Fibroblast of pulmonary artery (primary cell): Measurements from ENCODE around the gene PGC.

Experiments used
- DNase-seq: peaks from one replicate; pipeline ENCODE4 v3.0.0-alpha.2; 2010; ENCODE audit warnings: low read depth
- H3K4me3 ChIP-seq: replicated peaks from 2 replicates; pipeline ENCODE4 v1.5.1; 2011; ENCODE audit warnings: low read depth, mild to moderate bottlenecking, control low read depth, low read length, moderate library complexity
- TF ChIP-seq, protein P1 (sequence below): IDR thresholded peaks from 2 replicates; pipeline ENCODE4 v1.5.1; 2011; ENCODE audit warnings: mild to moderate bottlenecking, control low read depth, low read length, inconsistent platforms; ENCODE audit errors: missing control alignments

Gene PGC

DNA sequence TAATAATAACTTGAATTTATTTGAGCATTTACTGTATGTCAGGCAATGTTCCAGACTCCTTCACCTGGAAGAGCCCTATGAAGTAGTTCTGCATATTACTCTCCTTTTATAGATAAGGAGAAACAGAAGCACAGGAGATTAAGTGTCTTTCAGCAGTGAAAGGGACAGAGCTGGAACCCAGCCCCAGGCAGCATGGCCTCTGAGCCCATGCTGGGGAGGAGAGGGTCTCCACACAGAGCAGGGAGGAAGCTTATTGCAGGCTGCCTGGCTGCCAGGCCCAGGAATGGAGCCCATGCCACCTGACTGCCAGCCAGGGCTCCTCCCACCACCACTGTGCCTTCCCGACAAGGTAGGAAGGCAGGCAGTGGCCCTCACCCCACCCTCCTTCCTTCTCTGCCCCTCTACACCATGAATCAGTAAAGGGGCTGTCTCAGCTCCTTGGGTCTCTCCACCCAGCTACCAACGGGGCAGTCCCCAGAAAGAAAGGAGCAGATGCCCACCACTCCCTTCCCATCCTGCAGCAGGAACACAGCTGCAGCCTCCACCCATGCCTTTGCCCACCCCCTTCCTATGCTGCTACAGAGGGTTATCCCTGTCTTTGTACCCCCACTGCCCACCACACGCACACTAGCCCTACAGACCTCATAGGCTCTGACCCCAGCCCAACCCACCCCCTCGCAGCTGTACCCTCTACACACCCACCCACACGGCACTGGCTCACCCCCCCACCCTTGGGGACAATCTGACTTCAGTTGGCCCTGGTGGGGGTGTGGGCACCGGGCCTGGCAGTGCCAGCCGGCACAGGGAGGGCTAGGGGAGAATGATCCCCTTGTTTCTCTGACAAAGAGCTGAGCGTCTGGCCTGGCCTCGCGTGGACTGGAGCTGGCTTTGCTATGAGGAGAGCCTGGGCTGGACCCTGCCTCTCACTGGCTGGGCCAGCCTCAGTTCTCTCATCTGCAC lies 53.6 kb downstream of the PGC start:
- no peak overlapping the region for H3K4me3 ChIP-seq
- DNase-seq: no peak
- TF ChIP-seq, protein P1, sequence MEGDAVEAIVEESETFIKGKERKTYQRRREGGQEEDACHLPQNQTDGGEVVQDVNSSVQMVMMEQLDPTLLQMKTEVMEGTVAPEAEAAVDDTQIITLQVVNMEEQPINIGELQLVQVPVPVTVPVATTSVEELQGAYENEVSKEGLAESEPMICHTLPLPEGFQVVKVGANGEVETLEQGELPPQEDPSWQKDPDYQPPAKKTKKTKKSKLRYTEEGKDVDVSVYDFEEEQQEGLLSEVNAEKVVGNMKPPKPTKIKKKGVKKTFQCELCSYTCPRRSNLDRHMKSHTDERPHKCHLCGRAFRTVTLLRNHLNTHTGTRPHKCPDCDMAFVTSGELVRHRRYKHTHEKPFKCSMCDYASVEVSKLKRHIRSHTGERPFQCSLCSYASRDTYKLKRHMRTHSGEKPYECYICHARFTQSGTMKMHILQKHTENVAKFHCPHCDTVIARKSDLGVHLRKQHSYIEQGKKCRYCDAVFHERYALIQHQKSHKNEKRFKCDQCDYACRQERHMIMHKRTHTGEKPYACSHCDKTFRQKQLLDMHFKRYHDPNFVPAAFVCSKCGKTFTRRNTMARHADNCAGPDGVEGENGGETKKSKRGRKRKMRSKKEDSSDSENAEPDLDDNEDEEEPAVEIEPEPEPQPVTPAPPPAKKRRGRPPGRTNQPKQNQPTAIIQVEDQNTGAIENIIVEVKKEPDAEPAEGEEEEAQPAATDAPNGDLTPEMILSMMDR: no peak

DNA sequence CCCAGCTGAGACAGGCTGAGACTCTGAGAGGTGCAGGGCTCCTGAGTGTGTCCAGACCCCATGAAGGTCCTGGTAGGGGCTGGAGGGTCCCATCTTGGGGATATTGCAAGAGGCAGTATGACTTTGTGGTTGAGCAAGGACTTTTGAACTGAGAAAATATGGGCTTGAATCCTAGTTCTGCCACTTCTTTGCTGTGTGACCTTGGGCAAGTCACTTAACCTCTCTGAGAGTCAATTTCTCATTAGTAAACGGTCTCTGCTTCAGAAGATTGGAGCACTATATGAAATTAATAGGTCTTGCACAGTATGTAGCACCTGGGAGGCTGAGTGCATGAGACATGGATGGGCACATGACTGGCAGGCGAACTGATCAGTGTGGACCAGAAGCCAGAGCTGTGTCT lies 54.5 kb downstream of the PGC start:
- no peak overlapping the region for H3K4me3 ChIP-seq
- TF ChIP-seq, protein P1: no peak
- no peak for DNase-seq

DNA sequence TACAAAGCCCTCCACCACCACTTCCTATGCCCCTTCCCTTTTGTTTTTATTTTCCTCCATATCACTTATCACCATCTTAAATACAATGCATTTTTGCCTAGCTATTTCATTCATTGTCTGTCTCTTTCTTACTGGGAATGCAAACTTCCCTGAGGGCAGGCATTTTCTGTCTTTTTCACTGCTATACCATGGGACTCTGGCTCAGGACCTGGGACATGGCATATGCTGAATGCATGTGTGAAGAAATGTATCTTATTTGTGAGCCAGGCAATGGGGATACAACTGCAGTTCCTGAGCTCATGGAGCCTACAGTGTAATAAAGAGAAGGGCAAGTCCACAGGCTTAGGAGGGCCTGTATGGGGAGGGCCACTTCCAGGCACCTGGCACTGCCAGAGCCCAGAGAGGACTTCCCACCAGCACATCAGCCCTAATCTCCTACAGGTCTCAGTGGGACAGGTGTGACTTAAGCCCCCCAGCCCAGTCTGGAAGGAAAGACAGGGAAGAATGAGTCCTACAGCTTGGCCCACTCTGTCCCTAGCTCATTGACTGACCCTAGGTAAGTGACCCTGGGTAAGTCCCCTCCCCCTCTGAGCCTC lies 55.0 kb downstream of the PGC start:
- TF ChIP-seq, protein P1: no peak
- no peak for DNase-seq

DNA sequence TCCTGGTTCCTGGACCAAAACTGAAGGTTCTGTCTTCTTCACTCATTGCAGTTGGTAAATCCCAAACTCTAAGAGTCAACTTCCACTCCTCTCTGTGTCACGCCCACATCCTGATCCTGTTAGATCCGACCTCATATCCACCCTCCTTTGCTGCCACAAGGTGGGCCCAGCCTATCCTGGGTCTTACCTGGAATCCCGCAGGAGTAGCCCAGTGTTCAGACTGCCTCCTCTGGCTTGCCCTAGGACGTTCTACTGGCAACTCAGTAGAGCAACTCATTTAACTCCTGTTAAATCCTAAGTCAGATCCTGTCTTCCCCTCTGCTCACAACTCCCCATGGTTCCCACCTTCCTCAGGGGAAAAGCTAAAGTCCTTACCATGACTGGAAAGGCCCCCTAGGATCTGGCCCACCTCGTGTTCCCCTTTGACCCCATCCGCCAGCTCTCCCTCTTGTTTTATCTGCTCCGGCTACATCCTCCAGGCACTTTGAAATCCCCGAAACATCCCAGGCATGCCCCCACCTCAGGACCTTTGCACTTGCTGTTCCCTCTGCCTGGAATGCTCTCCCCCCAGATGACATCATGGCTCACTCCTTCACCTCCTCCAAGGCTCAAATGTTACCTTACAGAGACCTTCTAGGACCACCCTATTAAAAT lies 55.6 kb downstream of the PGC start:
- TF ChIP-seq, protein P1: no peak
- H3K4me3 ChIP-seq: no peak overlapping the region
- DNase-seq: no peak

More for the DNA sequence above, 55.0 kb downstream of the PGC start:
- no peak overlapping the region for H3K4me3 ChIP-seq

DNA sequence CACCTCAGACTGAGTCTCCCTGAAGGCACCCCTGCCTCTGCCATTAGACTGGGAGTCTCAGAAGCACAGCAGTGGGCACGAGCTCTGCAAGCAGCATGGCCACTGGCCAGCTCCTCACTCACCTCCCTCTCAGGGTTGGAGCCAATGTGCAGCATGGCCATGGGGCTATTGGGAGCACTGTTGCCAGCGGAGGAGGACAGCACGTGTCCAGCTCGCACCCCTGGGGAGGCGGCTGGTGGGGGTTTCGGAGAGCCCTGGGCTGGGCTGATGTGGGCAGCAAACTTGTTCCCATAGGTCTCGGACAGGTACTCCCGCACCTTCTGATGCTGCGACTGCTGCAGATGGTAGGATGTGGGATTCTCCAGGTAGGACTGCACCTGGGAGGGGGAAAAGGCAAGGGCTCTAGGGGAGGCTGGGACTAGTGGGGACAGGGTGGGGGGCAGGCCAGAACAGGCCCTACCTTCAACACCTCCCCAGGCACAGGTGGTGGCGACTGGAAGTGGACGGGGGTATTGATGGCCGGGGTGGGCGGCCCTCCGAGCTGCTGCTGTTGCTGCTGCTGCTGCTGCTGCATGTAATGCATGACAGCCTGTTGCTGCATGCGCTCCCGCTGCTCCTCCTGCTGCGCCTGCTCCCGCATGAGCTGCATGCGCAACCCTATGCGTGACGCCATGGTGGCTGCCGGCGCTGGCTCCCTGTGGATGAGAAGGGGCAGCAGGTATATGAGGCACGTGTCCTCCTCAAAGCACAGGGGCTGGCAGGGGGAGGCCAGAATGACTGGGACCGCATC lies 56.5 kb downstream of the PGC start:
- DNase-seq: no peak
- no peak overlapping the region for H3K4me3 ChIP-seq

More for the DNA sequence above, 56.5 kb downstream of the PGC start:
- TF ChIP-seq, protein P1: no peak
